NCI-H2029 treated with DMSO at 0.1 percent for 48 hours (cell line): ENCODE results near the gene RECQL.
"Not testable (repeated sequence)": the region's sequence is repeated elsewhere in the genome, so short reads cannot be mapped to it uniquely, and the experiment has no call there.

Source experiments
- DNase-seq: peaks from one replicate; lab custom pipeline; 2025; lab: John Stamatoyannopoulos, UW

RECQL gene

DNA sequence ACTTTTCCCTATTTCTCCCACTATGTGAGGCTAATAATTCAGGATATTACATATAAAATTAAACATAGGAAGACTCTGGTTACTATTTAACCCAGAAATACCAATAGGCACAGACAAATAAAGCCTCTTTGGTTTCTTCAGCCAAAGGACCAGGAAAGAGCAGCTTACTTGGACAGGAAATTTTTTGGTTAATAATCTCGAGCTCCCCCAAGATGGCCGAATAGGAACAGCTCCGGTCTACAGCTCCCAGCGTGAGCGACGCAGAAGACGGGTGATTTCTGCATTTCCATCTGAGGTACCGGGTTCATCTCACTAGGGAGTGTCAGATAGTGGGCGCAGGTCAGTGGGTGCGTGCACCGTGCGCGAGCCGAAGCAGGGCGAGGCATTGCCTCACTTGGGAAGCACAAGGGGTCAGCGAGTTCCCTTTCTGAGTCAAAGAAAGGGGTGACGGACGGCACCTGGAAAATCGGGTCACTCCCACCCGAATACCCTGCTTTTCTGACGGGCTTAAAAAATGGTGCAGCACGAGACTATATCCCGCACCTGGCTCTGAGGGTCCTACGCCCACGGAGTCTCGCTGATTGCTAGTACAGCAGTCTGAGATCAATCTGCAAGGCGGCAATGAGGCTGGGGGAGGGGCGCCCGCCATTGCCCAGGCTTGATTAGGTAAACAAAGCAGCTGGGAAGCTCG, 82.3 kb downstream of the RECQL start:
- not testable (repeated sequence) for DNase-seq
